ENCODE measurements around the gene TICAM2.

The TICAM2 gene

DNA sequence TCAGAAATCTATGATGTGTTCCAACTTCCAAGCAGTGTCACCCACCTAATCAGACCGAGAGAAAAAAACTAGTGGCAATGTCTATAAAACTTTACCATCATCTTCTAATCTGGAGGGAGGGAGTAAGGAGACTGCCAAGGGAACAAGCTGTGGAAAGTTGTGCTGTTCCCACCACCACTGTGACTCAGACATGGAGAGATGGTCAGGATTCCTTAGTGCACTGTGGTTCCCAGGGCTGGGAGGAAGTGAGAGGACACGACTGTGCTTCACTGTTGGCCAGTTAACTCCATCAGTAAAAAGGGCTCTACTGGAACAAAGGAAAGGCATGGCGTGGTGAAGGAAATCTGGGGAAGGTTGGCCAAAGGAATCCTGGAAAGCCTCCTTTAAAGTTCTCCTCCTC, 18.8 kb downstream of the TICAM2 start:
- no peaks in the 10 kb centered on the region for H3K27me3 ChIP-seq (replicated peaks in 2 of 5; ENCODE audit: control insufficient read depth in 4 of 5, insufficient read depth in 5 of 5, low read length in 4 of 5)
- 100% methylated on average over 2 of the region's 3 CpGs for WGBS (ENCODE audit: insufficient coverage)
- no peak for DNase-seq
- H3K36me3 ChIP-seq (ENCODE audit: control insufficient read depth in 4 of 4, insufficient read depth in 4 of 4, low read length in 3 of 4): no peaks in the 10 kb centered on the region
- ChIA-PET CTCF (interaction anchor here (1.3 to 1.7 kb wide), 2 partner anchors 272 to 274 kb away, joined by 3 to 5 read pairs; no protein-coding TSS in a partner anchor), POLR2A (no interaction called here)
- no peak overlapping the region for H3K27ac ChIP-seq (ENCODE audit: insufficient read depth in 1 of 2, low read depth in 1 of 2, low read length in 2 of 2, poor library complexity in 1 of 2, severe bottlenecking in 2 of 2)
- no peaks in the 10 kb centered on the region for H3K9me3 ChIP-seq (ENCODE audit: control extremely low read depth in 1 of 5, control insufficient read depth in 4 of 5, insufficient read depth in 2 of 5, low read depth in 1 of 5, low read length in 4 of 5)
- H3K4me1 ChIP-seq (ENCODE audit: control extremely low read depth in 1 of 4, control insufficient read depth in 4 of 4, insufficient read depth in 4 of 4, low read length in 3 of 4): no peaks in the 10 kb centered on the region
- no peak overlapping the region for H3K4me3 ChIP-seq (ENCODE audit: control insufficient read depth in 1 of 7, extremely low read depth in 1 of 7, insufficient read depth in 4 of 7, low read depth in 2 of 7, low read length in 6 of 7)

DNA sequence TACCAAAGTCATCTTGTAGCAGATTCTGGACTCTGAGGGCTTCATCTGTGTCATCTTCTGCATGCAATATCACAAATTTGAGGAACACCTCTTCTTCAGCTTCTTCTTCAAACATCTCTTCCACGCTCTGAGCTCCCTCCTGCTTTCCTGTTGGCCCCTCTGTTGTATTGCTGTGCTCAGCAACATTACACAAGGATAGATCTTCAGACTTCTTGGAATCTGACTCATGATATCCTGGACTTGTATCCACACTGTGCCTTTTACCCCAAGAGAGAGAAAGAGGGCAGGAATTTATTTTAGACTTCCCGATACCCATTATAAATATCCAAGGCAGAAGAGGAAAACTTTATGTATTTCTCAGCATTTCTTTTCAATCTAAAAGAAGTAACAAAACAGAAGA, 21.3 kb downstream of the TICAM2 start:
- Histone ChIP-seq H3K27me3 (replicated peaks in 2 of 5; ENCODE audit: control insufficient read depth in 4 of 5, insufficient read depth in 5 of 5, low read length in 4 of 5) (no peaks in the 10 kb centered on the region), H3K27ac (ENCODE audit: insufficient read depth in 1 of 2, low read depth in 1 of 2, low read length in 2 of 2, poor library complexity in 1 of 2, severe bottlenecking in 2 of 2) (no peak overlapping the region), H3K36me3 (ENCODE audit: control insufficient read depth in 4 of 4, insufficient read depth in 4 of 4, low read length in 3 of 4) (no peaks in the 10 kb centered on the region), H3K9me3 (ENCODE audit: control extremely low read depth in 1 of 5, control insufficient read depth in 4 of 5, insufficient read depth in 2 of 5, low read depth in 1 of 5, low read length in 4 of 5) (no peaks in the 10 kb centered on the region), H3K4me1 (ENCODE audit: control extremely low read depth in 1 of 4, control insufficient read depth in 4 of 4, insufficient read depth in 4 of 4, low read length in 3 of 4) (no peaks in the 10 kb centered on the region), H3K4me3 (ENCODE audit: control insufficient read depth in 1 of 7, extremely low read depth in 1 of 7, insufficient read depth in 4 of 7, low read depth in 2 of 7, low read length in 6 of 7) (no peak overlapping the region)
- POLR2A ChIA-PET: no interaction called here
- CTCF ChIA-PET: no interaction called here
- 100% methylated on average over 1 of the region's 2 CpGs for WGBS (ENCODE audit: insufficient coverage)
- DNase-seq: no peak

DNA sequence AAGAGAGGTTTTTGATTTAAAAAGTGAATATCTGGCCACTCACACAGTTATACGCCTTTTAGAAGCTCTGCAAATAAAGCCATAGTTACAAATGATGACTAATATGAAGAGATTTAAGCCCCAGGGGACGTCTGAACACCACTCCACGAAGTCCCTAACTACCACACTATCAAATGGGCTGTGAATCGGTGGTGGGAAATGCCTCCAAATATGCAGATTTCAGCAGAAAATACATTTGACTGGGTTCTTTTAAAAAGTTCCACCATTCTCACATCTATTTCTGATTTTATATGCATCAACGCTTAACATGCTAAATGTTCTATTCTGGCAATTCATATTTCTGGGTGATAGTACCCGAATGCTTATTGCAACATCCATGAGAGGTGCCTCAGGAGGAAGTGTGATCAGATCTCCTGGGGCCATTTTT, 22.5 kb downstream of the TICAM2 start:
- POLR2A ChIA-PET: no interaction called here
- no peak for DNase-seq
- Histone ChIP-seq H3K27me3 (replicated peaks in 2 of 5; ENCODE audit: control insufficient read depth in 4 of 5, insufficient read depth in 5 of 5, low read length in 4 of 5) (no peaks in the 10 kb centered on the region), H3K4me3 (ENCODE audit: control insufficient read depth in 1 of 7, extremely low read depth in 1 of 7, insufficient read depth in 4 of 7, low read depth in 2 of 7, low read length in 6 of 7) (no peak overlapping the region), H3K36me3 (ENCODE audit: control insufficient read depth in 4 of 4, insufficient read depth in 4 of 4, low read length in 3 of 4) (no peaks in the 10 kb centered on the region), H3K27ac (ENCODE audit: insufficient read depth in 1 of 2, low read depth in 1 of 2, low read length in 2 of 2, poor library complexity in 1 of 2, severe bottlenecking in 2 of 2) (no peak overlapping the region), H3K9me3 (ENCODE audit: control extremely low read depth in 1 of 5, control insufficient read depth in 4 of 5, insufficient read depth in 2 of 5, low read depth in 1 of 5, low read length in 4 of 5) (no peaks in the 10 kb centered on the region), H3K4me1 (ENCODE audit: control extremely low read depth in 1 of 4, control insufficient read depth in 4 of 4, insufficient read depth in 4 of 4, low read length in 3 of 4) (peaks cover 0 to 3% (median 0%) of the 10 kb centered on the region in 4 experiments)
- CTCF ChIA-PET: no interaction called here
- 89% methylated on average over 5 of the region's 6 CpGs for WGBS (ENCODE audit: insufficient coverage)

DNA sequence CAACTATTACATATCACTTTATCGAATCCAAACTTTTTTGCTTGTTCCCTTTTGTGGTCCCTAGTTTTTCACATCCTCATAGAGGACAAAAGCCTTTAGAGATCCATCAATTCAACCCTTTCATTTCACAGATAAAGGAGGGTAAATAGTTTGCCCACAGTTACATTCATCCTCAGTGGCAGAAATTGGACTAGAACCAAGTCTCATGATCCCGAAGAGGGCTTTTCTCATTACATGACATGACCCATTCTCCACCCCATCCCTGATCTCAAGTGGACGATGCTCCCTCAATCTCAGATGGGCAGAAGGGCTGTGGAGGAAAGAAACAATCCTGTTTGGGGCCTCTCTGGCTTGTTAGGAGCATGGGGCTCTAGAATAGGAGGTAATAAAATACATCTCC, 23.1 kb downstream of the TICAM2 start:
- DNase-seq: no peak
- ChIA-PET POLR2A (no interaction called here), CTCF (interaction anchor here (5.7 kb wide), 1 partner anchor 270 kb away, joined by 68 read pairs; no protein-coding TSS in a partner anchor)
- Histone ChIP-seq H3K36me3 (ENCODE audit: control insufficient read depth in 4 of 4, insufficient read depth in 4 of 4, low read length in 3 of 4) (no peaks in the 10 kb centered on the region), H3K4me3 (ENCODE audit: control insufficient read depth in 1 of 7, extremely low read depth in 1 of 7, insufficient read depth in 4 of 7, low read depth in 2 of 7, low read length in 6 of 7) (no peak overlapping the region), H3K27ac (ENCODE audit: insufficient read depth in 1 of 2, low read depth in 1 of 2, low read length in 2 of 2, poor library complexity in 1 of 2, severe bottlenecking in 2 of 2) (no peak overlapping the region), H3K9me3 (ENCODE audit: control extremely low read depth in 1 of 5, control insufficient read depth in 4 of 5, insufficient read depth in 2 of 5, low read depth in 1 of 5, low read length in 4 of 5) (no peaks in the 10 kb centered on the region), H3K4me1 (ENCODE audit: control extremely low read depth in 1 of 4, control insufficient read depth in 4 of 4, insufficient read depth in 4 of 4, low read length in 3 of 4) (peaks cover 0 to 3% (median 0%) of the 10 kb centered on the region in 4 experiments), H3K27me3 (replicated peaks in 2 of 5; ENCODE audit: control insufficient read depth in 4 of 5, insufficient read depth in 5 of 5, low read length in 4 of 5) (no peaks in the 10 kb centered on the region)
- 100% methylated on average over 1 of the region's 3 CpGs for WGBS (ENCODE audit: insufficient coverage)

DNA sequence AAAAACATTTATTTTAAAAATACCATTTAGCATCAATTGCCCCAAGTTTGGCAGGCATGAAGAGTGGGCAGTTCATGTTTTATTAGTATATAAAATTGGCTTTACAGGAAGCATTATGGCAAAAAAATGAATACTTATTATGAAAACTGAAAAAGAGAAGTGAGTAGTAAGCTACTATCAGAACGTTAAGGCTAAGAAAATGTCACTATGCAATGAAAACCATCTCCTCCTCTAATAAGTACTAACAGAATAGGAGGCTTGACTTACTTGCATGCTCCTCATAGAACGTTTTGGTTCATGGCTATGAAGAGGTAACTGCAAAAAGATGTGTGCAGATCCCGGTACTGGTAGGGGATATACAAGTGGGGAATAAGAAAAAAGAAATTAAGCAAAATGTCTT, 23.6 kb downstream of the TICAM2 start:
- CTCF ChIA-PET: interaction anchor here (5.7 kb wide), 1 partner anchor 269 kb away, joined by 68 read pairs; no protein-coding TSS in a partner anchor
- POLR2A ChIA-PET: no interaction called here
- Histone ChIP-seq H3K27ac (ENCODE audit: insufficient read depth in 1 of 2, low read depth in 1 of 2, low read length in 2 of 2, poor library complexity in 1 of 2, severe bottlenecking in 2 of 2) (no peak overlapping the region), H3K9me3 (ENCODE audit: control extremely low read depth in 1 of 5, control insufficient read depth in 4 of 5, insufficient read depth in 2 of 5, low read depth in 1 of 5, low read length in 4 of 5) (no peaks in the 10 kb centered on the region), H3K4me3 (ENCODE audit: control insufficient read depth in 1 of 7, extremely low read depth in 1 of 7, insufficient read depth in 4 of 7, low read depth in 2 of 7, low read length in 6 of 7) (no peak overlapping the region), H3K27me3 (replicated peaks in 2 of 5; ENCODE audit: control insufficient read depth in 4 of 5, insufficient read depth in 5 of 5, low read length in 4 of 5) (no peaks in the 10 kb centered on the region), H3K36me3 (ENCODE audit: control insufficient read depth in 4 of 4, insufficient read depth in 4 of 4, low read length in 3 of 4) (no peaks in the 10 kb centered on the region), H3K4me1 (ENCODE audit: control extremely low read depth in 1 of 4, control insufficient read depth in 4 of 4, insufficient read depth in 4 of 4, low read length in 3 of 4) (peaks cover 0 to 3% (median 0%) of the 10 kb centered on the region in 4 experiments)
- DNase-seq: no peak
- WGBS (ENCODE audit: insufficient coverage): no CpG with 5 or more reads among the region's 3 CpGs

DNA sequence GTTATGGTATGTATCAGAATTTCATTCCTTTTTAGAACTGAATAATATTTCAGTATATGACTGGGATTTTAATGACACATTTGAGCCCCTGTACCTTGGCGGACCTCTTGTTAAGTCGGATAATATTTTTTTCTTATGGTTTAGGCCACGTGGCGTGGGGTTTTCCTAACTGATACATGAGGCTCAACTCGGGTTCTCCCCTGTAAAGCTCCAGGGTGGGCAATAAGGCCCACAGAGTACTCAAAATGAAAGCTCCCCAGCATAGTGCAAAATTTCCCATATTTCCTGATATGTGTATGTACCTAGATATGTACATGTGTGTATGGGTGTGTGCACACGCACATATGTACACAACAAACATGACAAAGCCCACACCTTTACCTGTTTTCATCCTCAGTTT, 24.5 kb downstream of the TICAM2 start:
- no peaks in the 10 kb centered on the region for H3K27me3 ChIP-seq (replicated peaks in 2 of 5; ENCODE audit: control insufficient read depth in 4 of 5, insufficient read depth in 5 of 5, low read length in 4 of 5)
- ChIA-PET CTCF (interaction anchor here (5.7 kb wide), 1 partner anchor 268 kb away, joined by 68 read pairs; no protein-coding TSS in a partner anchor), POLR2A (no interaction called here)
- WGBS (ENCODE audit: insufficient coverage): 100% methylated on average over 5 of the region's 6 CpGs
- no peaks in the 10 kb centered on the region for H3K9me3 ChIP-seq (ENCODE audit: control extremely low read depth in 1 of 5, control insufficient read depth in 4 of 5, insufficient read depth in 2 of 5, low read depth in 1 of 5, low read length in 4 of 5)
- no peak overlapping the region for H3K27ac ChIP-seq (ENCODE audit: insufficient read depth in 1 of 2, low read depth in 1 of 2, low read length in 2 of 2, poor library complexity in 1 of 2, severe bottlenecking in 2 of 2)
- peaks cover 0 to 3% (median 0%) of the 10 kb centered on the region in 4 experiments for H3K4me1 ChIP-seq (ENCODE audit: control extremely low read depth in 1 of 4, control insufficient read depth in 4 of 4, insufficient read depth in 4 of 4, low read length in 3 of 4)
- no peak overlapping the region for H3K4me3 ChIP-seq (ENCODE audit: control insufficient read depth in 1 of 7, extremely low read depth in 1 of 7, insufficient read depth in 4 of 7, low read depth in 2 of 7, low read length in 6 of 7)
- no peak for DNase-seq
- no peaks in the 10 kb centered on the region for H3K36me3 ChIP-seq (ENCODE audit: control insufficient read depth in 4 of 4, insufficient read depth in 4 of 4, low read length in 3 of 4)

DNA sequence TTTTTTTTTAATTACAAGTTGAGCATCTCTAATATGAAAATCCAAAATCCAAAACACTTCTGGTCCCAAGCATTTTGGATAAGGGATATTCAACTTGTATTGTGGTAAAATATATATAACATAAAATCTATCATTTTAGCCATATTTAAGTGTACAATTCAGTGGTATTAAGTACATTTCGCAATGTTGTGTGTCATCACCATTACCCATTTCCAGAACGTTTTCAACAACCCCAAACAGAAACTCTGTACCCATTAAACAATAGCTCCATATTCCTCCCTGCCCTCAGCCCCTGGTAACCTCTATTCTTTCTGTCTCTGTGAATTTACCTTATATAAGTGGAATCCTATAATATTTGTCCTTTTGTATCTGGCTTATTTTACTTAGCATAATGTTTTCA, 24.9 kb downstream of the TICAM2 start:
- H3K36me3 ChIP-seq (ENCODE audit: control insufficient read depth in 4 of 4, insufficient read depth in 4 of 4, low read length in 3 of 4): no peaks in the 10 kb centered on the region
- no peak overlapping the region for H3K27ac ChIP-seq (ENCODE audit: insufficient read depth in 1 of 2, low read depth in 1 of 2, low read length in 2 of 2, poor library complexity in 1 of 2, severe bottlenecking in 2 of 2)
- peaks cover 0 to 3% (median 0%) of the 10 kb centered on the region in 4 experiments for H3K4me1 ChIP-seq (ENCODE audit: control extremely low read depth in 1 of 4, control insufficient read depth in 4 of 4, insufficient read depth in 4 of 4, low read length in 3 of 4)
- no peaks in the 10 kb centered on the region for H3K9me3 ChIP-seq (ENCODE audit: control extremely low read depth in 1 of 5, control insufficient read depth in 4 of 5, insufficient read depth in 2 of 5, low read depth in 1 of 5, low read length in 4 of 5)
- H3K27me3 ChIP-seq (replicated peaks in 2 of 5; ENCODE audit: control insufficient read depth in 4 of 5, insufficient read depth in 5 of 5, low read length in 4 of 5): no peaks in the 10 kb centered on the region
- no peak for DNase-seq
- WGBS (ENCODE audit: insufficient coverage): no CpG with 5 or more reads among the region's 2 CpGs
- ChIA-PET POLR2A (no interaction called here), CTCF (interaction anchor here (5.7 kb wide), 1 partner anchor 268 kb away, joined by 68 read pairs; no protein-coding TSS in a partner anchor)
- no peak overlapping the region for H3K4me3 ChIP-seq (ENCODE audit: control insufficient read depth in 1 of 7, extremely low read depth in 1 of 7, insufficient read depth in 4 of 7, low read depth in 2 of 7, low read length in 6 of 7)

Data from common myeloid progenitor, CD34-positive (primary cell).